ENCODE results near the gene IFNA14. TPM values are rescaled to one million over a fixed set of nuclear protein-coding genes. Genes with fewer than 3 reads are reported as not detected.

Gene IFNA14
- not detected for total RNA-seq
- not detected for polyA plus RNA-seq
- long read RNA-seq, donor 1: 0 reads
- long read RNA-seq, donor 2: 0 reads
- long read RNA-seq, donor 3: 0 reads
- long read RNA-seq, donor 4: 0 reads
- long read RNA-seq, donor 5: 0 reads
- long read RNA-seq, donor 6: 0 reads
- long read RNA-seq, donor 7: 0 reads
- long read RNA-seq, donor 8: 0 reads
- long read RNA-seq, donor 9: 0 reads
- long read RNA-seq, donor 10: 0 reads

DNA sequence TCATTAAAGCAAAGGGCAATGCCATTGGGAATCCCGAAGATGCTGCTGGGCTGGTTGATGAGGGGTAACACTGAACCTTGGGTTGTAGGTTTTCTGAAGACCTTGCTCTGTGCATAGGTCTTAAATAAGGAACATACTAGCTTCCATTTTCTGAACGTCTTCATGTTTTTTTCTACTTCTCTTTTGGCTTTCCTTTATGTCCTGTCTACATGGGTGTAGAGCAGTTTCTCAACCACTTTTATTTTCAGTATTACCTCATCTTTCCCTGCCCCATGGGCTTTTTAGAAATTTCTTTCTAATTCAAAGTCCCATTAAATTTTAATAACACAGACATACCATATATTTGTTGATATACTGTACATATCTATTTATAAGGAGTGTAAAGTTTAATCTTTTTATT lies at the start of gene IFNA14:
IFNA14 (minus strand) TSS at position 95 of the 400 bp plus-strand sequence; CDS start at position 25, 70 bp downstream.
- no peak within 1 kb of the TSS for H3K4me3 ChIP-seq (ENCODE audit: low read length in 2 of 2)
- H3K36me3 ChIP-seq (ENCODE audit: control insufficient read depth in 2 of 2, insufficient read depth in 2 of 2, low read length in 1 of 2): no peaks in the 10 kb centered on the region
- 75% methylated on average over 2 of the region's 2 CpGs for WGBS
- no peaks in the 10 kb centered on the region for H3K27me3 ChIP-seq (ENCODE audit: control insufficient read depth in 2 of 2, insufficient read depth in 1 of 2, low read length in 1 of 2)
- DNase-seq (ENCODE audit: low read depth in 6 of 9, low spot score in 9 of 9): no peak
- H3K27ac ChIP-seq (ENCODE audit: low read depth in 1 of 2, low read length in 1 of 2): no peak within 1 kb of the TSS
- no peaks in the 10 kb centered on the region for H3K9me3 ChIP-seq (ENCODE audit: control insufficient read depth in 2 of 2, insufficient read depth in 1 of 2, low read length in 1 of 2)
- peaks cover 0 to under 1% of the 10 kb centered on the region in 2 donors for H3K4me1 ChIP-seq (ENCODE audit: control insufficient read depth in 2 of 2, insufficient read depth in 2 of 2, low read length in 2 of 2)

DNA sequence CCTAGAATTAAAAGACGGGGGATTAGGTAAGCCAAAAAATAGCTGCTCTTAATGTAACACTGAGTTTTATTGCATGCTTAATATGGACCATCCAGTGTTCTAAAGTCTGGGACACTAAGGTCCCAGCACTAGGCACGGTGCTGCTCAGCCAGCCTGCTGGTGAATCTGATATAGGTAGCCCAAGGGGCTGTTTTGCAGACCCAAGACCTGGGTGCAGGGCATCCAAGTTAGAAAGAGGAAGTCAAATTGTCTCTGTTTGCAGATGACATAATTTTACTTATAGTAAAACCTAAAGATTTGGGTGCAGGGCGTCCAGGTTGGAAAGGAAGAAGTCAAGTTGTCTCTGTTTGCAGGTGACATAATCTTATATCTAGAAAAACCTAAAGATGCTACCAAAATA lies 47.5 kb upstream of the IFNA14 start:
- H3K9me3 ChIP-seq (ENCODE audit: control insufficient read depth in 2 of 2, insufficient read depth in 1 of 2, low read length in 1 of 2): no peaks in the 10 kb centered on the region
- no peak overlapping the region for H3K4me3 ChIP-seq (ENCODE audit: low read length in 2 of 2)
- no peaks in the 10 kb centered on the region for H3K4me1 ChIP-seq (ENCODE audit: control insufficient read depth in 2 of 2, insufficient read depth in 2 of 2, low read length in 2 of 2)
- H3K27me3 ChIP-seq (ENCODE audit: control insufficient read depth in 2 of 2, insufficient read depth in 1 of 2, low read length in 1 of 2): no peaks in the 10 kb centered on the region
- no peak for DNase-seq (ENCODE audit: low read depth in 6 of 9, low spot score in 9 of 9)
- no peak overlapping the region for H3K27ac ChIP-seq (ENCODE audit: low read depth in 1 of 2, low read length in 1 of 2)
- 80% methylated on average over 3 of the region's 3 CpGs for WGBS
- no peaks in the 10 kb centered on the region for H3K36me3 ChIP-seq (ENCODE audit: control insufficient read depth in 2 of 2, insufficient read depth in 2 of 2, low read length in 1 of 2)

DNA sequence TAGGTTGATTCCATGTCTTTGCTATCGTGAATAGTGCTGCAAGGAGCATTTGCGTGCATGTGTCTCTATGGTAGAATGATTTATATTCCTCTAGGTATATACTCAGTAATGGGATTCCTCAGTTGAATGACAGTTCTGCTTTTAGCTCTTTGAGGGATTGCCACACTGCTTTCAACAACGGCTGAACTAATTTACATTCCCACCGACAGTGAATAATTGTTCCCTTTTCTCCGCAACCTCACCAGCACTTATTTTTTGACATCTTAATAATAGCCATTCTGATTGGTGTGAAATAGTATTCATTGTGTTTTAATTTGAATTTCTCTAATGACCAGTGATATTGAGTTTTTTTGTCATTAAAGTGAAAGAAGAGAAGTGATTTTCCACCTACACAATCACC lies 46.9 kb upstream of the IFNA14 start:
- Histone ChIP-seq H3K9me3 (ENCODE audit: control insufficient read depth in 2 of 2, insufficient read depth in 1 of 2, low read length in 1 of 2) (no peaks in the 10 kb centered on the region), H3K27ac (ENCODE audit: low read depth in 1 of 2, low read length in 1 of 2) (no peak overlapping the region), H3K36me3 (ENCODE audit: control insufficient read depth in 2 of 2, insufficient read depth in 2 of 2, low read length in 1 of 2) (no peaks in the 10 kb centered on the region), H3K27me3 (ENCODE audit: control insufficient read depth in 2 of 2, insufficient read depth in 1 of 2, low read length in 1 of 2) (no peaks in the 10 kb centered on the region), H3K4me1 (ENCODE audit: control insufficient read depth in 2 of 2, insufficient read depth in 2 of 2, low read length in 2 of 2) (no peaks in the 10 kb centered on the region), H3K4me3 (ENCODE audit: low read length in 2 of 2) (no peak overlapping the region)
- 86% methylated on average over 5 of the region's 5 CpGs for WGBS
- no peak for DNase-seq (ENCODE audit: low read depth in 6 of 9, low spot score in 9 of 9)

DNA sequence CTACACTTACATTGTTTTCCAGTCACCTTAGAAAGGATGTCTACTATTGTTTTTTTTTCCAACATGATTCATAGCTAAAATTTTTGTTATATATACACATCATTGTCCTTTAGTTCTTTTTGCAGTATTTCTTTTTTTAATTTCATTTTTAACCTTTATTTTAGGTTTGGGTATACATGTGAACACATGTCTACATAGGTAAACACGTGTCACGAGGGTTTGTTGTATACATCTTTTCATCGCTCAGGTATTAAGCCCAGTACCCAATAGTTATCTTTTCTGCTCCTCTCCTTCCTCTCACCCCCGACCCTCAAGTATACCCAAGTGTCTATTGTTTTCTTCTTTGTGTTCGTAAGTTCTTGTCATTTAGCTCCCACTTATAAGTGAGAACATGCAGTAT lies 46.3 kb upstream of the IFNA14 start:
- H3K27ac ChIP-seq (ENCODE audit: low read depth in 1 of 2, low read length in 1 of 2): no peak overlapping the region
- no peaks in the 10 kb centered on the region for H3K36me3 ChIP-seq (ENCODE audit: control insufficient read depth in 2 of 2, insufficient read depth in 2 of 2, low read length in 1 of 2)
- no peaks in the 10 kb centered on the region for H3K9me3 ChIP-seq (ENCODE audit: control insufficient read depth in 2 of 2, insufficient read depth in 1 of 2, low read length in 1 of 2)
- H3K4me1 ChIP-seq (ENCODE audit: control insufficient read depth in 2 of 2, insufficient read depth in 2 of 2, low read length in 2 of 2): no peaks in the 10 kb centered on the region
- WGBS: 97% methylated on average over 5 of the region's 5 CpGs
- H3K27me3 ChIP-seq (ENCODE audit: control insufficient read depth in 2 of 2, insufficient read depth in 1 of 2, low read length in 1 of 2): no peaks in the 10 kb centered on the region
- no peak for DNase-seq (ENCODE audit: low read depth in 6 of 9, low spot score in 9 of 9)
- no peak overlapping the region for H3K4me3 ChIP-seq (ENCODE audit: low read length in 2 of 2)

DNA sequence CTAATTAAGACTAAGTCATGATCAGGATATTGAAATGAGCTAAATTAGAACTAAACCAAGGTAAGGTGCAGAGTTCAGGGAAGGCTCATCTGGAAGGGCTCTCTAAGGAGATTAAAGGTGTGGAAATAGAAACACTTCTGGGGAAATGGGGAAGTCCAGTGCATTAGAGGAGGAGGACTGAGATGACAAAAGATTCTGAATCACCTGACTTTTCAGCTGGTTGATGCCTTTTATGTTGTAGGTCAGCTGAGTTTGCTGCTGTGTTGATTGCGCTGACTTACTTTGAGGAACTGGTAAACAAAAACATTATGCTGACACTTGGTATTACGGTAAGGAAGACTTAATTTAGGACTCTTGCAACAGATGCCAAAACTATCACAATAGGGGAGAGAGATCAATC lies 41.5 kb upstream of the IFNA14 start:
- Histone ChIP-seq H3K36me3 (ENCODE audit: control insufficient read depth in 2 of 2, insufficient read depth in 2 of 2, low read length in 1 of 2) (no peaks in the 10 kb centered on the region), H3K27ac (ENCODE audit: low read depth in 1 of 2, low read length in 1 of 2) (no peak overlapping the region), H3K27me3 (ENCODE audit: control insufficient read depth in 2 of 2, insufficient read depth in 1 of 2, low read length in 1 of 2) (no peaks in the 10 kb centered on the region), H3K4me3 (ENCODE audit: low read length in 2 of 2) (no peak overlapping the region), H3K9me3 (ENCODE audit: control insufficient read depth in 2 of 2, insufficient read depth in 1 of 2, low read length in 1 of 2) (no peaks in the 10 kb centered on the region), H3K4me1 (ENCODE audit: control insufficient read depth in 2 of 2, insufficient read depth in 2 of 2, low read length in 2 of 2) (no peaks in the 10 kb centered on the region)
- DNase-seq (ENCODE audit: low read depth in 6 of 9, low spot score in 9 of 9): no peak
- WGBS: 75% methylated on average over 2 of the region's 2 CpGs

DNA sequence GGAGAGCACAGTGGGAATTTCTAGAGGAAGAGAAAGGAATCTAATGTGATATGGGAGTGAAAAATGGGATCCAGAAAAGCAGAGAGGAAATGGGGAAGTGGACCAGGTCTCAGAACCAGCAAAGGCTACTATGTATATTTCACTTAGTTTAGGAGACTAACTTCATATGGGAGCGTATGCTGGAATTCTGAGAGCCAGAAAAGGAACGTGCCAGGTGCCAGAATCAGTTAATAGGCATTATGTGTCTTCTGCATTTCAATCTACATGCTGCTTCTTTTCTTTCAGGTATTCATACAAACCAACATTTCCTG lies 28.5 kb upstream of the IFNA14 start:
- H3K9me3 ChIP-seq (ENCODE audit: control insufficient read depth in 2 of 2, insufficient read depth in 1 of 2, low read length in 1 of 2): no peaks in the 10 kb centered on the region
- H3K36me3 ChIP-seq (ENCODE audit: control insufficient read depth in 2 of 2, insufficient read depth in 2 of 2, low read length in 1 of 2): no peaks in the 10 kb centered on the region
- no peak overlapping the region for H3K27ac ChIP-seq (ENCODE audit: low read depth in 1 of 2, low read length in 1 of 2)
- H3K4me3 ChIP-seq (ENCODE audit: low read length in 2 of 2): no peak overlapping the region
- DNase-seq (ENCODE audit: low read depth in 6 of 9, low spot score in 9 of 9): no peak
- H3K4me1 ChIP-seq (ENCODE audit: control insufficient read depth in 2 of 2, insufficient read depth in 2 of 2, low read length in 2 of 2): peaks cover 0 to 3% of the 10 kb centered on the region in 2 donors
- WGBS: 72% methylated on average over 2 of the region's 2 CpGs
- no peaks in the 10 kb centered on the region for H3K27me3 ChIP-seq (ENCODE audit: control insufficient read depth in 2 of 2, insufficient read depth in 1 of 2, low read length in 1 of 2)

DNA sequence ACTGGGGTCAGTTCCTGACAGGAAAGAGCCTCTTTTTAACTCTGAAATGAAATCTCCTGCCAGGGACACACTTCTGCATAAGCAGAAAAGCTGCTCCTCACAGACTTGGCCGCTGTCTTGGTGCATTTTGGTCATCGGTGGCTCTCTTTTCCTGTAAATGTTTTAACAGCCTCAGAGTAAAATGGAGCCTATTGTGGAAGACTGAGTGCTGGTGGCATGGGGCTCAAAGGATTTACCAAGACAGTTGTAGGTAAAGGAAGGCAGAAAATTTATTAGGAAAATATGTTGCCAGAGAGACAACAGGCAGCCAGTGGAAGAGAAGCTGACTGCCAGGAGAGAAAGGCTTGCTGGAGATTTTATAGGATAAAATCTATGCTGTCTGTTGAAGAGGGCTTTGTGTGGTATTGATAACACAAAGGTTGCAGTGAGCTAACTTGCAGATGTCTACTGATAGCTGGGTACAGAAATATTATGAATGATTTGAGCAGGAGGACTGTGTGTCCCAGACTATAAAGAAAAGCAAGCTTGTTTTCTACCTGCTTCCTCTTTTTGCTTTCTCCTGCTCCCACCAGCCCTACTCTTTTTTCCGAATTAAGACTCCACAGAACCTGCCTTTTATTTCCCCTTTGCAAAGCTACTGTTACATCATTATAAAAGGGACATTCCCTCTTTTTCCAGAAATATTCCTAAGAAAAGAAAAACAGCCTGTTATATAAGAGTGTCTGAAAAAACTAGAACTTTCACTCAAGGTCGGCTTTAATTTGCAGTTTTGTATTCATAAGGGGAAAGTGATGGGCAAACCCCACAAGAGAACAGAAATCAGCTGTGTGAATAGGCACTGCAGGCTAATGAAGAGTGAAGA lies 27.9 kb upstream of the IFNA14 start:
- DNase-seq (ENCODE audit: low read depth in 6 of 9, low spot score in 9 of 9): no peak
- Histone ChIP-seq H3K4me3 (ENCODE audit: low read length in 2 of 2) (no peak overlapping the region), H3K9me3 (ENCODE audit: control insufficient read depth in 2 of 2, insufficient read depth in 1 of 2, low read length in 1 of 2) (no peaks in the 10 kb centered on the region), H3K36me3 (ENCODE audit: control insufficient read depth in 2 of 2, insufficient read depth in 2 of 2, low read length in 1 of 2) (no peaks in the 10 kb centered on the region), H3K27me3 (ENCODE audit: control insufficient read depth in 2 of 2, insufficient read depth in 1 of 2, low read length in 1 of 2) (no peaks in the 10 kb centered on the region), H3K27ac (ENCODE audit: low read depth in 1 of 2, low read length in 1 of 2) (no peak overlapping the region), H3K4me1 (ENCODE audit: control insufficient read depth in 2 of 2, insufficient read depth in 2 of 2, low read length in 2 of 2) (peaks cover 0 to 3% of the 10 kb centered on the region in 2 donors)
- WGBS: 37% methylated on average over 4 of the region's 4 CpGs

DNA sequence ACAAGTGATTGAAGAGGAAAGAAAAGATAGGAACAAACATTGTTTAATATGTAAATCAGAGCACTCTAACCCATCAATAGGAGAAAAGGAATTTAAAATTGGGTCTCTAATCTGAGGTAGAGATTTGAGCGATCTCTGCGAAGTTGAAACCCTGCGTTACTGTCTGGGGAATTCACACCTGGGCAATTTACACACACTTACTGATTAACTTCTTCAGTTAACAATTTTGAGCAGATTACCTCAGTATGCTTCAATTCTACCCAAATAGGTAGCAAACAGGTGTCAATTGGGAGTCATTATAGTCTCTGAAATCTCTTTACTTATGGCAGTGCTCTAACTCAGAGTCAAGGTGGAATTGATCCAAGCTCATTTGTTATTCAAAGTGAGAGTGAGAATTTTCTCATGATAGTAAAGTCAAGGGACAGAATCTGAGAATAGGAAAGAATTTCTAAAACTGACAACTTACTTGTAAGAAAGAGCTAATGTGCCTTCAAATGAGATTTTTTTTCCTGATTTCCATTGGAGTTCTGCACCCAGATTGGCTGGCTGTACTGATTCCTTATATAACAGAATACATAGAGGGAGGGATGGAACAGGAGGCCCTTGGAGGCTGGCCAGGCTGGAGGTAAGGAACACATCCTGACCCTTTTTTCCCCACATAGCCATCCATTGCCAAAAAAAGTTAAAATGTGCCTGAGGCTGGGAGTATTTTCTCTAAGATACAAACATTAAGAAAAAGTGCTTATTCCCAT lies 27.1 kb upstream of the IFNA14 start:
- DNase-seq (ENCODE audit: low read depth in 6 of 9, low spot score in 9 of 9): no peak
- Histone ChIP-seq H3K36me3 (ENCODE audit: control insufficient read depth in 2 of 2, insufficient read depth in 2 of 2, low read length in 1 of 2) (no peaks in the 10 kb centered on the region), H3K4me3 (ENCODE audit: low read length in 2 of 2) (no peak overlapping the region), H3K27ac (ENCODE audit: low read depth in 1 of 2, low read length in 1 of 2) (no peak overlapping the region), H3K27me3 (ENCODE audit: control insufficient read depth in 2 of 2, insufficient read depth in 1 of 2, low read length in 1 of 2) (no peaks in the 10 kb centered on the region), H3K4me1 (ENCODE audit: control insufficient read depth in 2 of 2, insufficient read depth in 2 of 2, low read length in 2 of 2) (peaks cover 0 to 3% of the 10 kb centered on the region in 2 donors), H3K9me3 (ENCODE audit: control insufficient read depth in 2 of 2, insufficient read depth in 1 of 2, low read length in 1 of 2) (no peaks in the 10 kb centered on the region)
- 88% methylated on average over 3 of the region's 3 CpGs for WGBS

Measured in thymus (tissue), 14 donors.